H1 (cell line): ENCODE measurements around the gene CTNNA3. TPM values are rescaled to one million over a fixed set of nuclear protein-coding genes. Genes with fewer than 3 reads are reported as not detected.

Experiments
- CTCF ChIA-PET: fragments of 300-600 bp; sonication (Branson Sonifier 250); formaldehyde crosslinking; loops from one replicate; lab custom pipeline; 2021; ENCODE audit not compliant: partially characterized antibody; lab: Charles Lee
- POLR2A ChIA-PET: fragments of 300-600 bp; sonication (Branson Sonifier 250); formaldehyde crosslinking; loops from one replicate; lab custom pipeline; 2021; ENCODE audit warnings: inconsistent platforms; ENCODE audit not compliant: partially characterized antibody; lab: Charles Lee
- DNase-seq, 2 experiments: peaks; one replicate each; pipeline versions ENCODE4 v3.0.0 to v3.0.0-alpha.2; 2010 to 2022; ENCODE audit warnings: low spot score in 2 of 2, low read depth in 1 of 2, mixed read lengths in 1 of 2
- FAIRE-seq: peaks from 2 replicates; lab custom pipeline; 2011; peaks lifted over from hg19 to GRCh38; lab: Jason Lieb, UNC
- H2AFZ ChIP-seq: 2 replicates; pipeline ENCODE4 v1.8.1; 2012; ENCODE audit warnings: low read length, inconsistent platforms
- H2AK5ac ChIP-seq: 2 replicates; pipeline ENCODE4 v1.6.1; 2013; ENCODE audit warnings: low read depth, low read length
- H2BK120ac ChIP-seq: replicated peaks from 2 replicates; pipeline ENCODE3; 2013; ENCODE audit warnings: low read depth, low read length, inconsistent platforms
- H2BK12ac ChIP-seq: 2 replicates; pipeline ENCODE4 v1.6.1; 2013; ENCODE audit warnings: low read depth, low read length
- H2BK15ac ChIP-seq: 2 replicates; pipeline ENCODE4 v1.6.1; 2013; ENCODE audit warnings: low read length
- H2BK20ac ChIP-seq: 2 replicates; pipeline ENCODE4 v1.6.1; 2013; ENCODE audit warnings: low read length
- H2BK5ac ChIP-seq: 2 replicates; pipeline ENCODE4 v1.6.1; 2013; ENCODE audit warnings: low read depth, low read length
- H3K14ac ChIP-seq: 2 replicates; pipeline ENCODE4 v1.6.1; 2013; ENCODE audit warnings: inconsistent platforms; ENCODE audit not compliant: insufficient read length
- H3K18ac ChIP-seq: 2 replicates; pipeline ENCODE4 v1.6.1; 2013; ENCODE audit warnings: low read length; ENCODE audit errors: extremely low read depth
- H3K23ac ChIP-seq: 2 replicates; pipeline ENCODE4 v1.6.1; 2013; ENCODE audit warnings: inconsistent platforms; ENCODE audit not compliant: insufficient read length
- H3K23me2 ChIP-seq: 2 replicates; pipeline ENCODE4 v1.6.1; 2013; ENCODE audit warnings: low read depth, low read length
- H3K27ac ChIP-seq: 2 replicates; pipeline ENCODE4 v1.6.1; 2011; ENCODE audit warnings: low read depth, low read length, inconsistent platforms
- H3K27me3 ChIP-seq, 4 experiments: replicated peaks in 1 of 4; 1 replicate in 1 of 4; 2 replicates in 3 of 4; pipeline versions ENCODE4 v1.6.1 to v1.8.1; 2011 to 2013; ENCODE audit warnings: low read length in 3 of 4, mild to moderate bottlenecking in 3 of 4, inconsistent platforms in 2 of 4, mixed read lengths in 2 of 4, moderate library complexity in 1 of 4; ENCODE audit not compliant: control insufficient read depth in 3 of 4, insufficient read depth in 3 of 4; ENCODE audit errors: extremely low read depth in 1 of 4
- H3K36me3 ChIP-seq, 4 experiments: 2 replicates each; pipeline versions ENCODE4 v1.6.1 to v1.8.1; 2011 to 2013; ENCODE audit warnings: mild to moderate bottlenecking in 4 of 4, low read length in 3 of 4, moderate library complexity in 2 of 4, control low read depth in 1 of 4, inconsistent platforms in 1 of 4; ENCODE audit not compliant: insufficient read depth in 4 of 4, control insufficient read depth in 2 of 4
- H3K4ac ChIP-seq: replicated peaks from 2 replicates; pipeline ENCODE3; 2013; ENCODE audit warnings: low read length, low read depth, mixed read lengths, inconsistent platforms; ENCODE audit not compliant: insufficient read length
- H3K4me1 ChIP-seq, 4 experiments: replicated peaks in 1 of 4; 1 replicate in 1 of 4; 2 replicates in 3 of 4; pipeline versions ENCODE4 v1.6.1 to v1.8.1; 2011 to 2013; ENCODE audit warnings: low read length in 3 of 4, inconsistent platforms in 2 of 4, mixed read lengths in 1 of 4; ENCODE audit not compliant: insufficient read depth in 4 of 4, control insufficient read depth in 3 of 4
- H3K4me2 ChIP-seq, 2 experiments: 2 replicates each; pipeline versions ENCODE4 v1.6.1 to v1.8.1; 2011 to 2013; ENCODE audit warnings: low read depth in 2 of 2, low read length in 2 of 2, control low read depth in 1 of 2, inconsistent platforms in 1 of 2, mild to moderate bottlenecking in 1 of 2; ENCODE audit not compliant: insufficient read depth in 1 of 2
- H3K4me3 ChIP-seq, 4 experiments: fragments of 200-600, 300-600 bp in 1 of 4; sonication (generic), shearing (Covaris generic), sonication (Bioruptor Twin) in 1 of 4; 2 replicates each; pipeline versions ENCODE4 v1.5.1 to v1.8.1; 2011 to 2016; ENCODE audit warnings: low read length in 4 of 4, low read depth in 3 of 4, control low read depth in 2 of 4, inconsistent platforms in 2 of 4, mild to moderate bottlenecking in 2 of 4, mixed read lengths in 1 of 4, moderate library complexity in 1 of 4; ENCODE audit not compliant: insufficient read depth in 2 of 4; ENCODE audit errors: extremely low read depth in 1 of 4
- H3K56ac ChIP-seq: replicated peaks from 2 replicates; pipeline ENCODE3; 2013; ENCODE audit warnings: low read depth, mild to moderate bottlenecking, mixed read lengths, low read length, inconsistent platforms; ENCODE audit not compliant: insufficient read length
- H3K79me1 ChIP-seq: 2 replicates; pipeline ENCODE4 v1.6.1; 2013; ENCODE audit warnings: low read depth, low read length, control low read depth
- H3K79me2 ChIP-seq, 2 experiments: 2 replicates each; pipeline versions ENCODE4 v1.6.1 to v1.8.1; 2012 to 2013; ENCODE audit warnings: low read length in 2 of 2, mild to moderate bottlenecking in 2 of 2, inconsistent platforms in 1 of 2; ENCODE audit not compliant: insufficient read depth in 2 of 2, control insufficient read depth in 1 of 2
- H3K9ac ChIP-seq, 4 experiments: replicated peaks in 1 of 4; 1 replicate in 1 of 4; 2 replicates in 3 of 4; pipeline versions ENCODE4 v1.6.1 to v1.8.1; 2011 to 2013; ENCODE audit warnings: low read depth in 3 of 4, low read length in 3 of 4, control low read depth in 2 of 4, mild to moderate bottlenecking in 2 of 4, moderate library complexity in 2 of 4, inconsistent platforms in 1 of 4; ENCODE audit errors: extremely low read depth in 1 of 4
- H3K9me3 ChIP-seq, 2 experiments: 2 replicates each; pipeline versions ENCODE4 v1.6.1 to v1.8.1; 2012 to 2013; ENCODE audit warnings: mild to moderate bottlenecking in 2 of 2, moderate library complexity in 2 of 2, control low read depth in 1 of 2, inconsistent platforms in 1 of 2, low read depth in 1 of 2, low read length in 1 of 2, mixed read lengths in 1 of 2; ENCODE audit not compliant: insufficient read depth in 2 of 2
- H4K20me1 ChIP-seq, 2 experiments: replicated peaks in 1 of 2; 2 replicates each; pipeline versions ENCODE3 to v1.8.1; 2011 to 2013; ENCODE audit warnings: inconsistent platforms in 2 of 2, low read length in 2 of 2, mild to moderate bottlenecking in 1 of 2; ENCODE audit not compliant: insufficient read depth in 2 of 2, control insufficient read depth in 1 of 2
- H4K5ac ChIP-seq: 2 replicates; pipeline ENCODE4 v1.6.1; 2013; ENCODE audit warnings: low read length, low read depth, mixed read lengths, inconsistent platforms; ENCODE audit not compliant: insufficient read length
- H4K8ac ChIP-seq: 2 replicates; pipeline ENCODE4 v1.8.0; 2013; ENCODE audit warnings: mild to moderate bottlenecking, moderate library complexity, low read length, inconsistent platforms; ENCODE audit not compliant: insufficient read depth; ENCODE audit errors: extremely low read depth
- H4K91ac ChIP-seq: replicated peaks from 2 replicates; pipeline ENCODE3; 2013; ENCODE audit warnings: low read length, mixed read lengths, inconsistent platforms; ENCODE audit not compliant: insufficient read length
- BCL11A ChIP-seq, 2 experiments: IDR thresholded peaks; one replicate each; pipeline ENCODE4 v1.6.1; 2011; ENCODE audit warnings: low read depth in 2 of 2, low read length in 2 of 2, mild to moderate bottlenecking in 2 of 2
- BRCA1 ChIP-seq: IDR thresholded peaks from 2 replicates; pipeline ENCODE4 v1.6.1; 2012; ENCODE audit warnings: low read depth, low read length, improper control_type of control experiment
- CBX8 ChIP-seq: fragments of 300-800, 300-1000 bp; sonication (generic); IDR thresholded peaks from 2 replicates; pipeline ENCODE4 v1.7.1; 2016; ENCODE audit warnings: low read depth, low read length, borderline replicate concordance
- CEBPB ChIP-seq: IDR thresholded peaks from 2 replicates; pipeline ENCODE4 v1.6.1; 2012; ENCODE audit warnings: low read depth, low read length
- JUND ChIP-seq: IDR thresholded peaks from 2 replicates; pipeline ENCODE4 v1.6.1; 2011; ENCODE audit warnings: mild to moderate bottlenecking, improper control_type of control experiment, low read length
- KDM5A ChIP-seq: fragments of 200-600 bp; IDR thresholded peaks from 2 replicates; pipeline ENCODE4 v1.7.1; 2012; ENCODE audit warnings: mild to moderate bottlenecking, low read length, inconsistent platforms, mixed read lengths
- NANOG ChIP-seq: IDR thresholded peaks from 2 replicates; pipeline ENCODE4 v1.6.1; 2011; ENCODE audit warnings: low read length, low read depth, mild to moderate bottlenecking, inconsistent platforms; ENCODE audit not compliant: insufficient read depth, poor library complexity, severe bottlenecking
- SIX5 ChIP-seq: IDR thresholded peaks from 2 replicates; pipeline ENCODE4 v1.6.1; 2011; ENCODE audit warnings: mild to moderate bottlenecking, low read depth, low read length
- SRF ChIP-seq: IDR thresholded peaks from 2 replicates; pipeline ENCODE4 v1.6.1; 2011; ENCODE audit warnings: mild to moderate bottlenecking, low read depth, low read length, moderate library complexity
- TAF7 ChIP-seq: optimal IDR thresholded peaks from 2 replicates; pipeline ENCODE3; 2011; ENCODE audit warnings: low read depth, mild to moderate bottlenecking, inconsistent platforms, low read length, moderate library complexity, borderline replicate concordance
- YY1 ChIP-seq: IDR thresholded peaks from 2 replicates; pipeline ENCODE4 v1.6.1; 2011; ENCODE audit warnings: low read depth, mild to moderate bottlenecking, low read length
- WGBS, 2 experiments: shearing (Covaris generic) in 1 of 2; methylation state at CpG; one replicate each; pipeline versions ENCODE4 v1.1.6 to v1.1.7; 2013 to 2015; ENCODE audit warnings: low lambda C conversion rate in 2 of 2, mixed read lengths in 2 of 2, inconsistent platforms in 1 of 2, low coverage in 1 of 2, missing lambda C conversion rate in 1 of 2; ENCODE audit not compliant: insufficient replicate concordance in 2 of 2, insufficient coverage in 1 of 2, insufficient read length in 1 of 2; ENCODE audit errors: extremely low coverage in 1 of 2, missing lambda C conversion rate in 1 of 2; 5-methylcytosine and 5-hydroxymethylcytosine counted together
- polyA plus RNA-seq, 7 experiments: library from polyadenylated mRNA; depleted of rRNA in 3 of 7; stranded (reverse) in 5 of 7; unstranded in 2 of 7; fragments of >200 nt in 5 of 7; fragments of 200-250 nt in 2 of 7; gene quantifications; 1 replicate in 5 of 7; 2 replicates in 1 of 7; 4 replicates in 1 of 7; pipeline versions ENCODE4 v1.2.1 to v1.2.3, GENCODE V29; 2011 to 2013; ENCODE audit warnings: missing spikeins in 2 of 7, mixed read lengths in 2 of 7
- total RNA-seq: library from RNA; stranded (reverse); fragmentation: NEBNext Ultra II Directional; extraction: Animal tissue kit (Norgen Biotek cat#: 25700); gene quantifications from 2 replicates; pipeline ENCODE4 v1.2.1, GENCODE V29; 2021
- TF ChIP-seq, protein P1 (sequence below): IDR thresholded peaks from 2 replicates; pipeline ENCODE4 v1.6.1; 2012; ENCODE audit warnings: inconsistent platforms
- TF ChIP-seq, protein P2 (sequence below), 3 experiments: IDR thresholded peaks; 1 replicate in 2 of 3; 2 replicates in 1 of 3; pipeline versions ENCODE4 v1.5.1 to v1.6.1; 2011; ENCODE audit warnings: low read length in 3 of 3, mild to moderate bottlenecking in 3 of 3, inconsistent platforms in 2 of 3, low read depth in 1 of 3, moderate library complexity in 1 of 3; ENCODE audit not compliant: insufficient read depth in 1 of 3; ENCODE audit errors: control extremely low read depth in 1 of 3

The CTNNA3 gene
- total and polyA plus RNA-seq, 2 of the 8 experiments (the other 6 are each of a cell fraction or from before 2014, with no cell fraction given) = 1.3 to 1.5 TPM

DNA sequence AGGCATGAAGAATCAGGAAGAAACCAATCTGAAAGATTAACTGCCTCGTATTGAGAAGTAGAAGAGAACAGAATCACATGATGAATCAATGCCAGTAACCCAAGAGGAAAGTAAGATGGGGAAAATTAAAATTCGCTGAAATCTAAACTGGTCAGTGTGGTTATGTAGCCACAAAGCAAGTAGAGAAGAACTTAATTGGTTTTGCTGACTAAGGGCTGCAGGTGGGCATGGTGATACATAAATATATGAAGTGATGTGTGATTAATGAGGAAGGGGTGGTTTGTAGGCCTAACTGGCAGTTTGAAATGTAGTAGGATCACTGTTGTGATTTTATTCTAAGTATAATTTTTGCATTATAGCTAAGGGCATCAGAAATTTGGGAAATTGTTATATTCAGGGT is 853.6 kb downstream of the CTNNA3 start:
- Histone ChIP-seq H3K14ac (no peak overlapping the region), H3K4me2 (no peak overlapping the region), H3K79me2 (no peaks in the 10 kb centered on the region), H4K8ac (no peak overlapping the region), H3K56ac (no peak overlapping the region), H3K36me3 (no peaks in the 10 kb centered on the region), H3K4me1 (no peaks in the 10 kb centered on the region; a peak in 1 of 7 replicates), H3K27me3 (no peaks in the 10 kb centered on the region), H3K27ac (no peak overlapping the region), H3K9me3 (no peaks in the 10 kb centered on the region), H3K23me2 (no peaks in the 10 kb centered on the region), H3K79me1 (no peaks in the 10 kb centered on the region), H2BK12ac (no peak overlapping the region), H4K5ac (no peak overlapping the region), H3K9ac (no peak overlapping the region), H2AFZ (no peak overlapping the region), H2BK15ac (no peak overlapping the region), H2AK5ac (no peak overlapping the region), H3K23ac (no peak overlapping the region), H3K4me3 (no peak overlapping the region), H4K20me1 (no peaks in the 10 kb centered on the region), H2BK20ac (no peak overlapping the region), H2BK120ac (no peak overlapping the region), H4K91ac (no peak overlapping the region), H3K4ac (no peak overlapping the region), H2BK5ac (no peak overlapping the region), H3K18ac (no peak overlapping the region)
- WGBS, 2 experiments = 75% methylated on average over 2 of the region's 2 CpGs; no CpG with 5 or more reads in 1 of the 2 experiments
- FAIRE-seq = no peak
- POLR2A ChIA-PET = no interaction called here
- no peak for DNase-seq
- CTCF ChIA-PET = no interaction called here
- TF ChIP-seq, protein P1, sequence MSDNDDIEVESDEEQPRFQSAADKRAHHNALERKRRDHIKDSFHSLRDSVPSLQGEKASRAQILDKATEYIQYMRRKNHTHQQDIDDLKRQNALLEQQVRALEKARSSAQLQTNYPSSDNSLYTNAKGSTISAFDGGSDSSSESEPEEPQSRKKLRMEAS = no peak
- TF ChIP-seq JUND = no peak
- no peak for TF ChIP-seq BCL11A (IDR thresholded peaks at IDR 0.05; ENCODE audit: low read depth in 2 of 2, low read length in 2 of 2)
- no peak for TF ChIP-seq SIX5
- no peak for TF ChIP-seq BRCA1
- TF ChIP-seq CEBPB = no peak
- TF ChIP-seq KDM5A = no peak
- no peak for TF ChIP-seq TAF7
- TF ChIP-seq NANOG = no peak
- TF ChIP-seq, protein P2, sequence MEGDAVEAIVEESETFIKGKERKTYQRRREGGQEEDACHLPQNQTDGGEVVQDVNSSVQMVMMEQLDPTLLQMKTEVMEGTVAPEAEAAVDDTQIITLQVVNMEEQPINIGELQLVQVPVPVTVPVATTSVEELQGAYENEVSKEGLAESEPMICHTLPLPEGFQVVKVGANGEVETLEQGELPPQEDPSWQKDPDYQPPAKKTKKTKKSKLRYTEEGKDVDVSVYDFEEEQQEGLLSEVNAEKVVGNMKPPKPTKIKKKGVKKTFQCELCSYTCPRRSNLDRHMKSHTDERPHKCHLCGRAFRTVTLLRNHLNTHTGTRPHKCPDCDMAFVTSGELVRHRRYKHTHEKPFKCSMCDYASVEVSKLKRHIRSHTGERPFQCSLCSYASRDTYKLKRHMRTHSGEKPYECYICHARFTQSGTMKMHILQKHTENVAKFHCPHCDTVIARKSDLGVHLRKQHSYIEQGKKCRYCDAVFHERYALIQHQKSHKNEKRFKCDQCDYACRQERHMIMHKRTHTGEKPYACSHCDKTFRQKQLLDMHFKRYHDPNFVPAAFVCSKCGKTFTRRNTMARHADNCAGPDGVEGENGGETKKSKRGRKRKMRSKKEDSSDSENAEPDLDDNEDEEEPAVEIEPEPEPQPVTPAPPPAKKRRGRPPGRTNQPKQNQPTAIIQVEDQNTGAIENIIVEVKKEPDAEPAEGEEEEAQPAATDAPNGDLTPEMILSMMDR (IDR thresholded peaks at IDR 0.05; ENCODE audit: control extremely low read depth in 1 of 3, insufficient read depth in 1 of 3, low read depth in 1 of 3, low read length in 3 of 3) = no peak
- TF ChIP-seq SRF = no peak
- no peak for TF ChIP-seq YY1
- no peak for TF ChIP-seq CBX8
